ENCODE measurements around the gene EPS15.
"Not testable (repeated sequence)": the region's sequence is repeated elsewhere in the genome, so short reads cannot be mapped to it uniquely, and the experiment has no call there.

The EPS15 gene

GRCh38 chr1:51464828-51465227 is 54.2 kb downstream of the EPS15 start:
- FAIRE-seq = no peak

GRCh38 chr1:51463561-51463960 is 55.5 kb downstream of the EPS15 start:
- peak; percentile 98 for FAIRE-seq

- FAIRE-seq = not testable (repeated sequence)
Observed at GRCh38 chr1:51462289-51462688, 56.8 kb downstream of the EPS15 start.

GRCh38 chr1:51454554-51454953 is 64.5 kb downstream of the EPS15 start:
- FAIRE-seq = peak; percentile 61

GRCh38 chr1:51453010-51453409 is 66.1 kb downstream of the EPS15 start:
- FAIRE-seq = peak; percentile 100

- FAIRE-seq = not testable (repeated sequence)
Observed at GRCh38 chr1:51448844-51449454, 70.1 kb downstream of the EPS15 start.

GRCh38 chr1:51445351-51446090 is 73.5 kb downstream of the EPS15 start:
- FAIRE-seq = peak; percentile 79

GRCh38 chr1:51444534-51445192 is 74.4 kb downstream of the EPS15 start:
- FAIRE-seq = no peak

- peak; percentile 43 for FAIRE-seq
Observed at GRCh38 chr1:51444096-51444495, 75.0 kb downstream of the EPS15 start.

GRCh38 chr1:51443555-51443954 is 75.5 kb downstream of the EPS15 start:
- FAIRE-seq = no peak

GRCh38 chr1:51442616-51443015 is 76.5 kb downstream of the EPS15 start:
- FAIRE-seq = no peak

GRCh38 chr1:51442198-51442597 is 76.9 kb downstream of the EPS15 start:
- FAIRE-seq = no peak

GRCh38 chr1:51439895-51440294 is 79.2 kb downstream of the EPS15 start:
- no peak for FAIRE-seq

- FAIRE-seq = peak; percentile 47
Observed at GRCh38 chr1:51439053-51439452, 80.0 kb downstream of the EPS15 start.

- FAIRE-seq = peak; percentile 53
Observed at GRCh38 chr1:51437391-51437790, 81.7 kb downstream of the EPS15 start.

GRCh38 chr1:51435878-51436277 is 83.2 kb downstream of the EPS15 start:
- no peak for FAIRE-seq

GRCh38 chr1:51433972-51434510 is 85.0 kb downstream of the EPS15 start:
- no peak for FAIRE-seq

GRCh38 chr1:51433269-51433971 is 85.6 kb downstream of the EPS15 start:
- FAIRE-seq = peak; percentile 96

- no peak for FAIRE-seq
Observed at GRCh38 chr1:51432146-51432545, 86.9 kb downstream of the EPS15 start.

- FAIRE-seq = no peak
Observed at GRCh38 chr1:51427438-51427837, 91.6 kb downstream of the EPS15 start.

- no peak for FAIRE-seq
Observed at GRCh38 chr1:51425955-51426354, 93.1 kb downstream of the EPS15 start.

GRCh38 chr1:51425273-51425672 is 93.8 kb downstream of the EPS15 start:
- FAIRE-seq = no peak
